Effector memory CD4-positive, alpha-beta T cell (primary cell): ENCODE data around the gene HERC6.
A peak's percentile ranks its signal among the peaks of the same experiment; 100 is the strongest.
"Not testable (repeated sequence)": the region's sequence is repeated elsewhere in the genome, so short reads cannot be mapped to it uniquely, and the experiment has no call there.

ENCODE experiments used
- DNase-seq, 3 donors: peaks; one replicate each; pipeline ENCODE4 v3.0.0-alpha.2; 2020
- H3K27ac ChIP-seq: 2 replicates; pipeline ENCODE4 v1.7.0; 2013; ENCODE audit warnings: mild to moderate bottlenecking, low read length, moderate library complexity; ENCODE audit not compliant: insufficient read depth, poor library complexity, severe bottlenecking
- H3K27me3 ChIP-seq: replicated peaks from 2 replicates; pipeline ENCODE4 v1.7.0; 2013; ENCODE audit warnings: mild to moderate bottlenecking, low read length; ENCODE audit not compliant: insufficient read depth, control insufficient read depth, poor library complexity, severe bottlenecking
- H3K36me3 ChIP-seq: 2 replicates; pipeline ENCODE4 v1.7.0; 2013; ENCODE audit warnings: mild to moderate bottlenecking, low read length, moderate library complexity; ENCODE audit not compliant: control insufficient read depth, insufficient read depth
- H3K4me1 ChIP-seq: 2 replicates; pipeline ENCODE4 v1.7.0; 2013; ENCODE audit warnings: low read length, mild to moderate bottlenecking; ENCODE audit not compliant: control insufficient read depth, insufficient read depth, poor library complexity, severe bottlenecking
- H3K4me3 ChIP-seq: 2 replicates; pipeline ENCODE4 v1.7.0; 2013; ENCODE audit warnings: low read length, low read depth, mild to moderate bottlenecking; ENCODE audit not compliant: insufficient read depth, poor library complexity, severe bottlenecking
- H3K9me3 ChIP-seq: 2 replicates; pipeline ENCODE4 v1.7.0; 2013; ENCODE audit warnings: mild to moderate bottlenecking, low read length, moderate library complexity; ENCODE audit not compliant: control insufficient read depth
- total RNA-seq, 3 donors: gene quantifications; one replicate each; lab custom pipeline; 2026; lab: John Stamatoyannopoulos, UW

Gene HERC6
- total RNA-seq: 32.6 to 36.1 (median 34.9) reads per million in 3 donors

DNA sequence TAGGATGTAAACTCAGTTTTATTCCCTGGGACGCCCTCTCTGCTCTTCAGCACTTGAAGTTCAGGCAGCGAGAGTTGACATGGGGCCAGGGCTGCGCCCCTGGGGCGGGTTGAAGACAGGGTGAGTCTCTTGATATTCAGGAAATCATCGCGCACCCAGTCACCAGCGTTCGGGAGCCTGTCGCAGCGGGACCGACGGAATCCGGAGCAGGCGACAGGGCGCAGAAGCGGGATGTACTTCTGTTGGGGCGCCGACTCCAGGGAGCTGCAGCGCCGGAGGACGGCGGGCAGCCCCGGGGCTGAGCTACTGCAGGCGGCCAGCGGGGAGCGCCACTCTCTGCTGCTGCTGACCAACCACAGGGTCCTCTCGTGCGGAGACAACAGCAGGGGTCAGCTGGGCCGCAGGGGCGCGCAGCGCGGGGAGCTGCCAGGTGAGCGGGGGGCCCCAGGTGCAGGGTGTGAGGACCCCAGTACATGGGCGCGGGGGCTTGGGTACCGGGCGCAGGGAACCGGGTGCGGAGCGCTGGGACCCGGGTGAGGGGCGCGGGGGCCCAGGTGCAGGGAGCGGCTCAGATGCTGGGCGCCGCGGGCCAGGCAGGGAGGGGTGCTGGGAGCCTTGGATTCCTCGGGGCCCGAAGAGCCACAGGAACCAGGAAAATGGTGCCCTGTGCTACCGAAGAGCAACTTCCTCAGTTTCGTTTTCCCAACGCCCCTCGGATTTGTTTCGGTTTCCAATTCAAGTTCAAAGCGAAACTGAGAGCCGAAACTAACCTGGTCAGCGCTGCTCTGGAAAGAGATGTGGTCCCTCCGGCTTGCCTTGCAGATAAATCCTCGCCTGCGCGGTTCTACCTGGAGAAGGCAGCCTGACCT is at the start of gene HERC6:
TSS of gene HERC6 (plus strand) at position 162 of the 869 bp plus-strand sequence. CDS start at position 232, 70 bp downstream.
- no peaks in the 10 kb centered on the region for H3K36me3 ChIP-seq
- DNase-seq: peak; percentile 59 to 77 (median 64)
- H3K9me3 ChIP-seq: no peaks in the 10 kb centered on the region
- H3K27me3 ChIP-seq: no peaks in the 10 kb centered on the region
- H3K4me3 ChIP-seq: peak within 1 kb of the TSS; percentile 99
- H3K27ac ChIP-seq: peak within 1 kb of the TSS; percentile 88
- H3K4me1 ChIP-seq: peaks cover 9% of the 10 kb centered on the region

DNA sequence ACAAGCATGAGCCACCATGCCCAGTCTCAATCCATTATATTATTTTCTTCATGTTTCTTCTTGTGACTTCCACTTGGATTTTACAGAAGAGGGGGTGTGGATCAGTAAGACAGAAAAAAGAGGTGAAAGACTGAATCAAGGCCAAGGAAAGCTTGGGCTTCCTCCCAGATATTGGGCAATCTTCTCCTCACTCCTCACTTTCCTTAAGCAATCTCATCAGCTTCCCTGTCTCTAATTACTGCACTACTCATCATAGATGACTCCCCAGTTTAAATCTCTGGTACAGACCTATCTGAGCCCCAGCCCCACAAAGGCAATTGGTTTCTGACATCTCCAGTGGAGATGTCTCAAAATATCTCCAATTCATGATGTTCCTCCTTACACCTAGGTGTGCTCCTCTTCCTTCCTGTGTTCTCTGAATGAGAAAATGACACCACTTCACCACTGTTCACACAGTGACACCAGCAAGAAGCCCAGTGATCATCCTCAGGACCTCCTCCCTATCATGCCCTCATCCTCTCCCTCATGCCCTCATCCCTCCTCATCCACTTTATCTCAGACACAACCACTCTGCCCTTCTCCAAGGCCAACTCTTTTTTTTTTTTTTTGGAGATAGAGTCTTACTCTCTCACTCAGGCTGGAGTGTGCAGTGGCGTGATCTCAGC is 44.8 kb upstream of the HERC6 start:
- H3K4me3 ChIP-seq: no peak overlapping the region
- no peaks in the 10 kb centered on the region for H3K4me1 ChIP-seq
- H3K27ac ChIP-seq: no peak overlapping the region
- no peaks in the 10 kb centered on the region for H3K36me3 ChIP-seq
- no peaks in the 10 kb centered on the region for H3K27me3 ChIP-seq
- DNase-seq: no peak
- H3K9me3 ChIP-seq: no peaks in the 10 kb centered on the region

DNA sequence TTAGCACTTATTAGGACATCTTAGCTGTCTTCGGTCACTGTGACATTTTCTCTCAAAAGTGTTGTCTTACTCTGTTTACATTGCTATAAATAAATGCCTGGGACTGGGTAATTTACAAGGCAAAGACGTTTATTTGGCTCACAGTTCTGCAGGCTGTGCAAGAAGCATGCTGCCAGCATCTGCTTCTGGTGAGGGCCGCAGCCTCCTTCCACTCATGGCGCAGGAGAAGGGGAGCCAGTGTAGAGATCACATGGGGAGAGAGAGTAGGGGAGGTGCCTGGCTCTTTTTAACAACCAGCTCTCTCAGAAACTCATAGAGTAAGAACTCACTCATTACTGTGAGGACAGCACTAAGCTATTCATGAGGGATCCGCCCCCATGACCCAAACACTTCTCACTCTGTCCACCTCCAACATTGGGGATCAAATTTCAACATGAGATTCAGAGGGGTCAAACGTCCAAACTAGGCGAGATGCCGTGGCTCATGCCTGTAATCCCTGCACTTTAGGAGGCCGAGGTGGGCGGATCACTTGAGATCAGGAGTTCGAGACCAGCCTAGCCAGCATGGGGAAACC is 43.5 kb upstream of the HERC6 start:
- no peaks in the 10 kb centered on the region for H3K9me3 ChIP-seq
- H3K27me3 ChIP-seq: no peaks in the 10 kb centered on the region
- no peak for DNase-seq
- no peaks in the 10 kb centered on the region for H3K36me3 ChIP-seq
- H3K27ac ChIP-seq: no peak overlapping the region
- no peaks in the 10 kb centered on the region for H3K4me1 ChIP-seq
- no peak overlapping the region for H3K4me3 ChIP-seq

DNA sequence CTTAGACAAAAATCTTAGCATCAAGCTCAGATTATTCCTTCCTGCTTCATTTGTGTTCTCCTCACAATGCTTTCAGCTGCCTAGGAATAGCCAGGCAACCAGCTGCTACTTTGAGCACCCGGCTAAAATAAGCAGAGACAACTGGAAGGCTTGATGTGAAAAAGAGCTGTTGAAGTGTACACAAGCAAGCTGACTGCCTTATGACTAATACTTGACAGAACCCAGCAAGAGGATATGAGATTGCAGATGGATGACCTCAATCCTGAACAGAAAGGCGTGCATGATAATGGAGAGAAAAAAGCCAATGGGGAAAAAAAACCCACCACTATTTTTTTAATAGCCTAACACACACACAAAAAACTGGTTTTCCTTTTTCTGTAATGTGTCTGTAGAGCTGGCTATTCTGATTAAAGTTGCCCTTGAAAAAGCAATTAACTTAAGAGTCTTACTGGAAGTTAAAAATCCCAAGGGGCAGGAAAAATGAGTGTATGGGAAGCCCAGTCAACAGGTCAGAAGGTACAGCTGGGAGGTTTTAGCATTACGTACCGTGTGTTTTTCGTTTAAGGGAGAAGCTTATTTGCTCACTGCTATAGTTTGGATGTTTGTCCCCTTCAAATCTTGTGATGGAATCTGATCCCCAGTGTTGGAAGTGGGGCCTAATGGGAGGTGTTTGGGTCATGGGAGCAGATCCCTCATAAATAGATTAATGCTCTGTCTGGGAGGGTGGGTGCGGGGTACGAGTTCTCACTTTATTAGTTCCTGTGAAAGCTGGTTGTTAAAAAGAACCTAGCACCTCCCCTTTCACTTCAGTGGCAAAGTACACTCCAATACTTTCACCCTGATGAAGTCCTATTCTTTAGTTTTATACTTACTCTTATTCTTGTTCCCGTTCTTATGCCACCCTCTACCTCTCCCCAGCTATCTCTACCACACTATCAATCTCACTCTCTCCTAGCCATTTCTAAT is 37.1 kb upstream of the HERC6 start:
- no peaks in the 10 kb centered on the region for H3K36me3 ChIP-seq
- H3K4me1 ChIP-seq: no peaks in the 10 kb centered on the region
- H3K27me3 ChIP-seq: no peaks in the 10 kb centered on the region
- H3K27ac ChIP-seq: no peak overlapping the region
- H3K4me3 ChIP-seq: no peak overlapping the region
- no peak for DNase-seq
- no peaks in the 10 kb centered on the region for H3K9me3 ChIP-seq

DNA sequence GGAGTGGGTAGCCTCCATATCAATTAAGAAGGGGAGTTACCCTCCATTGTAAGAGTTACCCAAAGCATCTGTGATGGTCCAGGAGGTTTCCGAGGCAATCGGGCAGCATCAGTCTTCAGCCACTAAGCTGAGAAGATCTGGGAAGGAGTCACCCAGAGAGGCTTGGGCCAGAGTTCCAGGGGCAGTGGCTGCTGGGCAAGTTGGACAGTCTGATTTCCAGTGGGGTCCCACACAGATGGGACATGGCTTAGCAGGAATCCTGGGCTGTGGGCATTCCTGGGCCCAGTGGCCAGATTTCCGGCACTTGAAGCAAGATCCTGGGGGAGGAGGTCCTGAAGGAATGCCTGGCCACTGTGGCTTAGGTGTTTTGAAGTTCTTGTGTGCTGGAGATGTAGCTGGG is 31.8 kb upstream of the HERC6 start:
- not testable (repeated sequence) for H3K36me3 ChIP-seq, H3K27ac ChIP-seq, H3K27me3 ChIP-seq, H3K4me1 ChIP-seq, H3K4me3 ChIP-seq, H3K9me3 ChIP-seq, DNase-seq

DNA sequence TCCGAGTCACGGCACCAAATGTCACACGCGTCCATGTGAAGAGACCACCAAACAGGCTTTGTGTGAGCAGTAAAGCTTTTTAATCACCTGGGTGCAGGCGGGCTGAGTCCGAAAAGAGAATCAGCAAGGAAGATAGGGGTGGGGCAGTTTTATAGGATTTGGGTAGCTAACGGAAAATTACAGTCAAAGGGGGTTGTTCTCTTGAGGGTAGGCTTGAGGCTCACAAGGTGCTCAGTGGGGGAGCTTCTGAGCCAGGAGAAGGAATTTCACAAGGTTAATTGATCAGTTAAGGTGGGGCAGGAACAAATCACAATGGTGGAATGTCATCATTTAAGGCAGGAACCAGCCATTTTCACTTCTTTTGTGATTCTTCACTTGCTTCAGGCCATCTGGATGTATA is 29.9 kb upstream of the HERC6 start:
- H3K4me3 ChIP-seq, H3K36me3 ChIP-seq, H3K9me3 ChIP-seq, H3K27ac ChIP-seq, H3K27me3 ChIP-seq, H3K4me1 ChIP-seq, DNase-seq: not testable (repeated sequence)

DNA sequence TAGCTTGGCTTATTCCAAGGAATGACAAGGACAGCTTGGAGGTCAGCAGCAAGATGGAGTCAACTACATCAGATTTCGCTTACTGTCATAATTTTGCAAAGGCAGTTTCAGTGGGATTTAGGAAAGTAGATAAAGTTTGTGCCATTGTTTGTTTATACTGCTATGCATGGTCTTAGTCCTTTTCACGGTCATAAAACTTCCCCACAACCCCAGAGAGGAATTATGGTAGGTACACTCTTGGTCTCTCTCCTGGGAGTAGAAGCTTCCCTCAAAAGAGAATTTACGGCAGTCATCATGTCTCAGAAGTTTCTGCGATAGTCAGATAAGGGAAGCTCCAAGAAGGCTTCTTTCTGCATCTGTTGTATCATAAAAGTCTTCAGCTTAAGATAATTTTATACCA is 27.9 kb upstream of the HERC6 start:
- no peak overlapping the region for H3K4me3 ChIP-seq
- H3K36me3 ChIP-seq: no peaks in the 10 kb centered on the region
- no peak for DNase-seq
- no peak overlapping the region for H3K27ac ChIP-seq
- no peaks in the 10 kb centered on the region for H3K27me3 ChIP-seq
- H3K4me1 ChIP-seq: no peaks in the 10 kb centered on the region
- H3K9me3 ChIP-seq: no peaks in the 10 kb centered on the region

DNA sequence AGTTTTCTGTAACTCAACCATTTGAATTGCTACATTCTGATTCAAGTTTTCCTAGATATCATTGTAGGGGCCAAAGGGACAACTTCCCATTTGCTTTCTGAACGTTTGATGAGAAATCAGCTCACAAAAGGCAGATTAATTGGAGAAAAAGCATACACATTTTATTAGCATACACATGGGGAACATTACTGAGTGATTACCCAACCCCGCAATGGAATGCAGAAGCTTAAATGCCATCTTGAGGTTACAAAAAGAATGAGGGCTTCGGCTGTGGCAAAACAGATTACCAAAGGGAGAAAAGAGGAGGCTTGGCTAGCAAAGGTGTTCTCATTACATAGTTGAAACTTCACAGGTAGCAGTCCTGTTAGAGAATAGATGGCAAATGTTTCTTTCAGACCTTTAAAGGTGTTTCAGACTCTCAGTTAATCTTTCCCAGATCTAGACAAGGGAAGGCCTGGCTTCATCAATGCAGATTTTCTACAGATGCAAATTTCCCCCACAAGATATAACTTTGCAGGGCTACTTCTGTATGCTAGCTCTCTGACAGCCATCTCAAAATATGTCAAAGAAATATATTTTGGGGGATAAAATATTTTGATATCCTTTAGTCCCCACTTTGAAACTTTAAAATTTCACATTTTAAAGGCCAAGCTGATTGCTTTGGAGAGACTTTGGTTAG is 26.5 kb upstream of the HERC6 start:
- Histone ChIP-seq H3K27ac (no peak overlapping the region), H3K4me1 (no peaks in the 10 kb centered on the region), H3K9me3 (no peaks in the 10 kb centered on the region), H3K36me3 (no peaks in the 10 kb centered on the region), H3K4me3 (no peak overlapping the region), H3K27me3 (no peaks in the 10 kb centered on the region)
- no peak for DNase-seq

DNA sequence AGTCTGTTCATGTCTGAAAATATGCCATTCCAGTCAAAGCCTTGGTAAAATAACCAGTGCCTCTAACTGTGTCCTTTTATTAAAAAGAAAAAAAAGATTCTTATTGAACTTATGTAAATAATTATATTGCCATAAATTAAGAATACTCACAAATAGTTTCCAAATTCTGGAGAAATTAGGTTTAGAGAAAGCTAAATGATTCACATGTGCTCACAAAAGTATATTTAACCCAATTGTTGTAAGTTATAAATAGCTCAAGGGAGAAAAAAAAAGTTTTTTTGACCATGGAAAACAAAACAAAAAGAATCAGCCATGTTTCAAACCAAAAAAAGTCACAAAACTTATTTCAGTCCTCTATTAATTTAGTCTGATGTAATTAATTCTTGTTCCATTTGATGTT is 25.3 kb upstream of the HERC6 start:
- H3K9me3 ChIP-seq: no peaks in the 10 kb centered on the region
- H3K36me3 ChIP-seq: no peaks in the 10 kb centered on the region
- no peak for DNase-seq
- H3K27ac ChIP-seq: no peak overlapping the region
- no peak overlapping the region for H3K4me3 ChIP-seq
- H3K4me1 ChIP-seq: no peaks in the 10 kb centered on the region
- no peaks in the 10 kb centered on the region for H3K27me3 ChIP-seq
